ENCODE data around the gene FIGN. TPM values are rescaled to one million over a fixed set of nuclear protein-coding genes. Genes with fewer than 3 reads are reported as not detected.

The FIGN gene
- total RNA-seq, 1 experiment from 2014 or later = 14.6 TPM

- Mint-ChIP-seq H3K4me1 (no peaks in the 10 kb centered on the region), H3K27ac (no peak overlapping the region), H3K4me3 (no peak overlapping the region), H3K36me3 (ENCODE audit: insufficient read depth in 1 of 3, low read depth in 3 of 3) (no peaks in the 10 kb centered on the region), H3K27me3 (ENCODE audit: low read depth) (no peaks in the 10 kb centered on the region), H3K9me3 (no peaks in the 10 kb centered on the region)
- no peak overlapping the region for H2BK20ac ChIP-seq (ENCODE audit: low read depth, low read length, poor library complexity, severe bottlenecking)
- no peaks in the 10 kb centered on the region for H3K9me3 ChIP-seq (ENCODE audit: control insufficient read depth, low read depth, low read length)
- no peak overlapping the region for H3K14ac ChIP-seq (ENCODE audit: insufficient read depth, low read length)
- H4K5ac ChIP-seq (ENCODE audit: insufficient read length, low read depth, low read length) = no peak overlapping the region
- no peaks in the 10 kb centered on the region for H3K4me1 ChIP-seq (ENCODE audit: insufficient read depth, low read length)
- H3K79me1 ChIP-seq (ENCODE audit: insufficient read depth, low read depth, low read length, poor library complexity, severe bottlenecking) = no peaks in the 10 kb centered on the region
- H2BK12ac ChIP-seq (ENCODE audit: insufficient read length, low read depth, low read length) = no peak overlapping the region
- no CpG with 5 or more reads among the region's 3 CpGs for WGBS (ENCODE audit: extremely low coverage, insufficient read length, low lambda C conversion rate)
- no peak overlapping the region for H3T11ph ChIP-seq (ENCODE audit: low read length)
- no peaks in the 10 kb centered on the region for H3K23me2 ChIP-seq (ENCODE audit: insufficient read length, low read depth, low read length, poor library complexity, severe bottlenecking)
- H4K8ac ChIP-seq (replicated peaks; ENCODE audit: insufficient read length, low read depth, low read length) = no peak overlapping the region
- no peak overlapping the region for H2BK5ac ChIP-seq (ENCODE audit: insufficient read length, low read length)
- no peak overlapping the region for H2AFZ ChIP-seq (ENCODE audit: low read length)
- H3K27me3 ChIP-seq (ENCODE audit: insufficient read depth, low read length) = no peaks in the 10 kb centered on the region
- H3K4ac ChIP-seq (ENCODE audit: low read depth, low read length) = no peak overlapping the region
- no peak overlapping the region for H3K9ac ChIP-seq (ENCODE audit: extremely low read depth, insufficient read length, low read length)
- H3K4me2 ChIP-seq (ENCODE audit: insufficient read depth, insufficient read length, low read length) = no peak overlapping the region
- no peak overlapping the region for H3K27ac ChIP-seq (ENCODE audit: insufficient read length, low read depth, low read length)
- no peak overlapping the region for H2BK15ac ChIP-seq (ENCODE audit: low read depth, low read length)
- H3K79me2 ChIP-seq (ENCODE audit: insufficient read depth, low read length) = no peaks in the 10 kb centered on the region
- H4K91ac ChIP-seq (ENCODE audit: insufficient read length, low read depth, low read length) = no peak overlapping the region
- no peak overlapping the region for H3K56ac ChIP-seq (ENCODE audit: insufficient read length, low read depth, low read length)
- no peak overlapping the region for H3K18ac ChIP-seq (ENCODE audit: insufficient read length, low read depth, low read length)
- H3K23ac ChIP-seq (ENCODE audit: insufficient read length, low read depth, low read length) = no peak overlapping the region
- TF ChIP-seq CTCF (conservative IDR thresholded peaks at IDR 0.05) = no peak
- H2AK5ac ChIP-seq (ENCODE audit: insufficient read length, low read length) = no peak overlapping the region
- no peak overlapping the region for H2BK120ac ChIP-seq (ENCODE audit: low read depth, low read length, poor library complexity, severe bottlenecking)
- DNase-seq = no peak
- no peaks in the 10 kb centered on the region for H4K20me1 ChIP-seq (ENCODE audit: control insufficient read depth, insufficient read depth, insufficient read length)
These were observed 28.8 kb upstream of the FIGN start for GRCh38 chr2:163764566-163764965.

Data from H9 (cell line).